ENCODE results near the gene ARHGAP25.
A peak's percentile ranks its signal among the peaks of the same experiment; 100 is the strongest.

ARHGAP25 gene

GRCh38 chr2:68721482-68722101 lies 13.0 kb upstream of the ARHGAP25 start:
- DNase-seq (ENCODE audit: insufficient read length) (no peak), FAIRE-seq (peak; percentile 94)
- no peak for TF ChIP-seq TAF1 (IDR thresholded peaks at IDR 0.05; ENCODE audit: borderline replicate concordance, low read depth, low read length)
- TF ChIP-seq POLR2AphosphoS5 (IDR thresholded peaks at IDR 0.05; ENCODE audit: low read depth, low read length) = no peak
- no peak for TF ChIP-seq POLR2A (IDR thresholded peaks at IDR 0.05; ENCODE audit: low read depth, low read length)

GRCh38 chr2:68722712-68723111 lies 11.9 kb upstream of the ARHGAP25 start:
- no peak for FAIRE-seq
- DNase-seq (ENCODE audit: insufficient read length) = no peak
- TF ChIP-seq POLR2A (IDR thresholded peaks at IDR 0.05; ENCODE audit: low read depth, low read length) (no peak), TAF1 (IDR thresholded peaks at IDR 0.05; ENCODE audit: borderline replicate concordance, low read depth, low read length) (no peak), POLR2AphosphoS5 (IDR thresholded peaks at IDR 0.05; ENCODE audit: low read depth, low read length) (no peak)

DNA sequence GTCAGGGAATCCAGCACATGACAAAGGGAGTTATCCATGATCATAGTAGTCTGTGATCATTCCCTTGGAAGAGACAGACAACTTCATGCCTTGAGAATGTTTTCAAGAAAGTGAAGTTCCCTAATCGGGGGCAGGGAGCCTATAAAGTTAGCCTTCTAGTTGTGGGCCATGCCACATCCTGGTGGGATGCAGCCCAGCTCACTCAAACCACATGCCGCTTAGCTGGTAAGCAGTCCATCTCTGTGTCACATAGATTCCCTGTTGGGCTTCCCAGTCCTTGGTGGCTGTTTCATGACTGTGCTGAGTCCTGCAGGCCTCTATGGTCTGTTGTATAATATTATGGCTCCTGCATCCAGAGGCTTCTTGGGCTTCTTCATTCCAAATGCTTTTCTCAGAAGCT lies 11.4 kb upstream of the ARHGAP25 start:
- no peak for FAIRE-seq
- no peak for TF ChIP-seq POLR2A (IDR thresholded peaks at IDR 0.05; ENCODE audit: low read depth, low read length)
- no peak for TF ChIP-seq POLR2AphosphoS5 (IDR thresholded peaks at IDR 0.05; ENCODE audit: low read depth, low read length)
- TF ChIP-seq TAF1 (IDR thresholded peaks at IDR 0.05; ENCODE audit: borderline replicate concordance, low read depth, low read length) = no peak
- DNase-seq (ENCODE audit: insufficient read length) = no peak

DNA sequence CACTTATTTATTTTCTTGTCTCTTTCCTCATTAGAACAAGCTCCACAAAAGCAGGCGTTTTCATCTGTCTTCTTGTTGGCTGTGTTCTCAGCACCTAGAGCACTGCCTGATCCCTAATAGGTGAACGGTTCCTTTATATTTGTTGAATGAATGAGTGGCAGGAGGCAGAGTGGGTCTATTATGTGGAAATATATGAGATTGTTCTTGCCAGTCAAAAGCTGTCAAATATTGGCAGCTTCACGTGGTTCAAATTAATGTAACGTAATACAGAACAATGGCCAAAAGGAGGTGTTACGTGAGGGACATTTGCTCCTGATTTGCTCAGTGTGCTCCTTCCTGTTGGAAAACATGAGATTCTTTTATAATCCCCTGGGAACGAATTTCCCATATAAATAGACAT lies 8.5 kb upstream of the ARHGAP25 start:
- FAIRE-seq (no peak), DNase-seq (ENCODE audit: insufficient read length) (no peak)
- TF ChIP-seq POLR2AphosphoS5 (IDR thresholded peaks at IDR 0.05; ENCODE audit: low read depth, low read length) (no peak), TAF1 (IDR thresholded peaks at IDR 0.05; ENCODE audit: borderline replicate concordance, low read depth, low read length) (no peak), POLR2A (IDR thresholded peaks at IDR 0.05; ENCODE audit: low read depth, low read length) (no peak)

- FAIRE-seq (peak; percentile 99), DNase-seq (ENCODE audit: insufficient read length) (peak; percentile 50)
- peak; percentile 51; the same call in 1 of the 2 replicates for TF ChIP-seq POLR2AphosphoS5 (IDR thresholded peaks at IDR 0.05; ENCODE audit: low read depth, low read length)
- TF ChIP-seq TAF1 (IDR thresholded peaks at IDR 0.05; ENCODE audit: borderline replicate concordance, low read depth, low read length) = no peak
Observed at GRCh38 chr2:68726608-68727367, 7.8 kb upstream of the ARHGAP25 start.

DNA sequence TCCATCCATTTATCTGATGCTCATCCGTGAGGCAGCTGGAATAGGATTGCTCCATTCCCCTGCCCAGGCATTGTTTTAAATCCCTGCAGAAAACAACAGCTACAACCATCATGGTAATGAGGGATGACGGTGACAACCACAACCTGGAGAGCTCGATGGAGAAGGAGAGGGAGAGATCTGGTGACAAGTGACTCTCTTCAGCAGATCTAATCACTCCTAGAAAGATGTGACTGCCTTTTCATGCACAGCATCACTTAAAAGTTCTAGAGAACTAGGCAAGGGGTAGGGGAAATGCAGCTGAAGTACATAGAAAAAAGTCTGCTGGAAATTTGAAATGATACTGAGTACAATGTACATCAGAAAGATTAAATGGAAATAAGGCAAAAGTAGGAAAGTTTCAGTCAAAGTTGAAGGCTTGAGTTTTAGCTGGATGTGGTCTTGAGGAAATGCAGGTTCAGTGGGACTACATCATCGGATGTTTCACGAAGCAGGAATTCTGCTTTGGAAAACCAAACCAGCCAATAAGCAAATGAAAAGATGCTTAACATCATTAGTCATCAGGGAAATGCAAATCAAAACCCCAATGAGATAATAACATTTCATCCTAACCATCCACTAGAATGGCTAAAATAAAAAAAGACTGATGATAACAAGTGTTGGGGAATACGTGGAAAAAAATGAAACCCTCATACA lies 6.8 kb upstream of the ARHGAP25 start:
- FAIRE-seq (no peak), DNase-seq (ENCODE audit: insufficient read length) (no peak)
- TF ChIP-seq TAF1 (IDR thresholded peaks at IDR 0.05; ENCODE audit: borderline replicate concordance, low read depth, low read length) (no peak), POLR2AphosphoS5 (IDR thresholded peaks at IDR 0.05; ENCODE audit: low read depth, low read length) (no peak)

DNA sequence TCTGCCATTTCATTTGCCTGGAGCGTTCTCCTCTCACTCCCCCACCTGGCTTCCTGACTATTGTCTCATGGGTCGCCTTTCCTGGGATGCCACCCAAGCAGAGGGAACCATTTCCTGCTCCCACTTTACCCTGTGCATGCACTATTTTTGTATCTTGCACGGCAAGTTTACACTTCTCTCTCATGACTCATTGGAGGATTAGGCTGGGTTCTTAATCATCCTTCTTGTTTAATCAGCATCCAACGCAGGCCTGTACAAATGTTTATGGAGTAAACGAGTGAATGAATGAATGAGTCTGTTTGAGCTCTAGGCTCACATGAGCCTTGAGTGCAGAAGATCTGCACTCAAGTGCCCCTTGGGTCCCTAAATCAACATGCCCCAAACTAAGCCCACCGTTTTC lies 3.8 kb upstream of the ARHGAP25 start:
- DNase-seq (ENCODE audit: insufficient read length) (no peak), FAIRE-seq (no peak)
- TF ChIP-seq POLR2AphosphoS5 (IDR thresholded peaks at IDR 0.05; ENCODE audit: low read depth, low read length) (no peak), POLR2A (IDR thresholded peaks at IDR 0.05; ENCODE audit: low read depth, low read length) (no peak), TAF1 (IDR thresholded peaks at IDR 0.05; ENCODE audit: borderline replicate concordance, low read depth, low read length) (no peak)

- no peak for DNase-seq (ENCODE audit: insufficient read length)
- TF ChIP-seq POLR2A (IDR thresholded peaks at IDR 0.05; ENCODE audit: low read depth, low read length) = no peak
- TF ChIP-seq TAF1 (IDR thresholded peaks at IDR 0.05; ENCODE audit: borderline replicate concordance, low read depth, low read length) = no peak
- no peak for TF ChIP-seq POLR2AphosphoS5 (IDR thresholded peaks at IDR 0.05; ENCODE audit: low read depth, low read length)
- no peak for FAIRE-seq
Observed at GRCh38 chr2:68732036-68732932, 2.3 kb upstream of the ARHGAP25 start.

DNA sequence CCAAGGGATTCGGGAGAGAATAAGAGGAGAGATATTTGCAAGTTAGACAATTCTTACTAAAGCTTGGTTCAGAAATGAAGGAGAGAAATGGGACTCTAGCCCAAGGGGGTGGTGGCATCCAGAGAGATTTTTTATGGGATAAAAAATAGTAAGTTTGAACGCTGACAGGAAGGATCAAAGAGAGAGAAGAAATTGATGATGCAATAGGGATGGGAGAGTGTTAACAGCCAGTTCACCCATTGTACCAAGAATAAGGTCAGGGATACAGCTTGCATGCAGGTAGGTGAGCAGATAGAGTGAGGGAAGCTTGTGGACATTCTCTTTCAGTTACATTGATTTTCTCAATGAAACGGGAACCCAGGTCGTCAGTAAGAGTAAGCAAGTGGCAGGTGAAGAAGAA lies 1.2 kb upstream of the ARHGAP25 start:
- DNase-seq (ENCODE audit: insufficient read length) (no peak), FAIRE-seq (no peak)
- TF ChIP-seq POLR2AphosphoS5 (IDR thresholded peaks at IDR 0.05; ENCODE audit: low read depth, low read length) (no peak), TAF1 (IDR thresholded peaks at IDR 0.05; ENCODE audit: borderline replicate concordance, low read depth, low read length) (no peak), POLR2A (IDR thresholded peaks at IDR 0.05; ENCODE audit: low read depth, low read length) (no peak)

- no peak for DNase-seq (ENCODE audit: insufficient read length)
- FAIRE-seq = no peak
- TF ChIP-seq TAF1 (IDR thresholded peaks at IDR 0.05; ENCODE audit: borderline replicate concordance, low read depth, low read length) = no peak
- no peak for TF ChIP-seq POLR2AphosphoS5 (IDR thresholded peaks at IDR 0.05; ENCODE audit: low read depth, low read length)
- no peak for TF ChIP-seq POLR2A (IDR thresholded peaks at IDR 0.05; ENCODE audit: low read depth, low read length)
Observed at GRCh38 chr2:68734176-68734575, 435 bp upstream of the ARHGAP25 start.

DNA sequence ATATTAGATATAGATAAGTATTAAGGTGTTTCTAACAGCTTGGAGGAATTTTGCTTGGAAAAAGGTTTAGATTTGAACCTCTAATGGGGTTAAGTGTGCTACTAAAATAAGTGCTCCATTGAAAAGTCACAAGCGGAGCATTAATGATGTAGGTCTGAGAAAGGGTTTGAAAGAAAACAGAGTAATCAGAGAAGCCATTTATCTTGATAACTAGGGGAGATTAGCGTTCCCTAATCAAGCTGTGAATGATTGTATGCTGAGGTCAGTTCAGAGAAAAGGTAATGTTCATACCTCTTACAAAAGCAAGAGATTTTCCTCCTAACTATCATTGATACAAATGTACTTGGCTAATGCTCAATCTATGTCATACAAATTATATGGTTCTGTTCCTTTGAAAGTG lies 1.5 kb downstream of the ARHGAP25 start:
- no peak for FAIRE-seq
- DNase-seq (ENCODE audit: insufficient read length) = no peak
- no peak for TF ChIP-seq POLR2A (IDR thresholded peaks at IDR 0.05; ENCODE audit: low read depth, low read length)
- TF ChIP-seq POLR2AphosphoS5 (IDR thresholded peaks at IDR 0.05; ENCODE audit: low read depth, low read length) = no peak
- TF ChIP-seq TAF1 (IDR thresholded peaks at IDR 0.05; ENCODE audit: borderline replicate concordance, low read depth, low read length) = no peak

All from GM12892 (cell line).